NB4 (cell line): ENCODE data around the gene KCNG4.

Experiments used
- CTCF ChIP-seq: IDR thresholded peaks from one replicate; pipeline ENCODE4 v1.5.1; 2012; ENCODE audit warnings: low read depth, low read length
- MYC ChIP-seq: IDR thresholded peaks from 2 replicates; pipeline ENCODE4 v1.6.1; 2011; ENCODE audit warnings: low read depth, low read length

GRCh38 chr16:84247844-84248243 is 8.0 kb upstream of the KCNG4 start:
- TF ChIP-seq CTCF (no peak), MYC (no peak)
